Endothelial cell of umbilical vein (primary cell): ENCODE data around the gene MAN1A2. TPM values are rescaled to one million over a fixed set of nuclear protein-coding genes. Genes with fewer than 3 reads are reported as not detected.

Source experiments
- BruUV-seq: library from RNA; stranded (reverse); fragments of 400-500 nt; replicated peaks from 2 replicates; lab custom pipeline; 2021; lab: Mats Ljungman, UMichigan
- CTCF ChIA-PET: fragments of 300-600, 350-600 bp; sonication (Branson Sonifier 250); formaldehyde crosslinking; loops from one replicate; lab custom pipeline; 2021; ENCODE audit warnings: antibody characterized with exemption, inconsistent platforms; lab: Charles Lee
- POLR2A ChIA-PET: fragments of 300-600, 350-600 bp; sonication (Branson Sonifier 250); formaldehyde crosslinking; loops from one replicate; lab custom pipeline; 2021; ENCODE audit warnings: antibody characterized with exemption, inconsistent platforms; lab: Charles Lee
- DNase-seq: peaks from one replicate; pipeline ENCODE4 v3.0.0-alpha.2; 2011; ENCODE audit warnings: low read depth, low spot score
- FAIRE-seq: peaks from 2 replicates; lab custom pipeline; 2011; peaks lifted over from hg19 to GRCh38; lab: Jason Lieb, UNC
- H2AFZ ChIP-seq: 2 replicates; pipeline ENCODE4 v1.6.0; 2012; ENCODE audit warnings: low read depth, low read length, control low read depth, inconsistent platforms
- H3K27ac ChIP-seq: 2 replicates; pipeline ENCODE4 v1.5.1; 2011; ENCODE audit warnings: low read depth, mild to moderate bottlenecking, control low read depth, low read length, moderate library complexity; ENCODE audit not compliant: insufficient read depth
- H3K27me3 ChIP-seq, 2 experiments: 2 replicates each; pipeline versions ENCODE4 v1.6.0 to v1.6.1; 2011; ENCODE audit warnings: low read length in 2 of 2, mixed read lengths in 1 of 2; ENCODE audit not compliant: control insufficient read depth in 2 of 2, insufficient read depth in 2 of 2
- H3K36me3 ChIP-seq, 2 experiments: 2 replicates in 1 of 2; 3 replicates in 1 of 2; pipeline ENCODE4 v1.5.1; 2011; ENCODE audit warnings: low read length in 2 of 2, mild to moderate bottlenecking in 1 of 2, moderate library complexity in 1 of 2; ENCODE audit not compliant: control insufficient read depth in 2 of 2, insufficient read depth in 2 of 2; ENCODE audit errors: extremely low read depth in 1 of 2
- H3K4me1 ChIP-seq: 3 replicates; pipeline ENCODE4 v1.5.1; 2011; ENCODE audit warnings: mild to moderate bottlenecking, low read length; ENCODE audit not compliant: control insufficient read depth, insufficient read depth; ENCODE audit errors: extremely low read depth
- H3K4me2 ChIP-seq: 2 replicates; pipeline ENCODE4 v1.6.1; 2011; ENCODE audit warnings: low read length, control low read depth, mixed read lengths; ENCODE audit not compliant: insufficient read depth
- H3K4me3 ChIP-seq, 3 experiments: fragments of 200-600 bp in 1 of 3; sonication (generic), shearing (Covaris generic) in 1 of 3; replicated peaks in 1 of 3; 2 replicates each; pipeline ENCODE4 v1.5.1; 2011 to 2016; ENCODE audit warnings: control low read depth in 3 of 3, low read length in 3 of 3, mild to moderate bottlenecking in 2 of 3, inconsistent platforms in 1 of 3, low read depth in 1 of 3, moderate library complexity in 1 of 3; ENCODE audit not compliant: insufficient read depth in 1 of 3
- H3K79me2 ChIP-seq: 2 replicates; pipeline ENCODE4 v1.6.0; 2012; ENCODE audit warnings: low read length, inconsistent platforms; ENCODE audit not compliant: control insufficient read depth, insufficient read depth
- H3K9ac ChIP-seq: replicated peaks from 2 replicates; pipeline ENCODE3; 2011; ENCODE audit warnings: low read length, control low read depth; ENCODE audit not compliant: insufficient read depth; ENCODE audit errors: extremely low read depth
- H3K9me1 ChIP-seq: replicated peaks from 3 replicates; pipeline ENCODE4 v1.6.0; 2011; ENCODE audit warnings: mild to moderate bottlenecking, low read length; ENCODE audit not compliant: control insufficient read depth, insufficient read depth; ENCODE audit errors: extremely low read depth
- H3K9me3 ChIP-seq: replicated peaks from 2 replicates; pipeline ENCODE4 v1.5.1; 2012; ENCODE audit warnings: low read length, inconsistent platforms; ENCODE audit not compliant: control insufficient read depth, insufficient read depth
- H4K20me1 ChIP-seq: replicated peaks from 2 replicates; pipeline ENCODE3; 2011; ENCODE audit warnings: mild to moderate bottlenecking, low read length; ENCODE audit not compliant: control insufficient read depth, insufficient read depth; ENCODE audit errors: extremely low read depth
- CTCF ChIP-seq, 2 donors: IDR thresholded peaks; 1 replicate in 1 of 2; 2 replicates in 1 of 2; pipeline ENCODE4 v1.5.1; 2011; ENCODE audit warnings: low read length in 2 of 2, mild to moderate bottlenecking in 2 of 2, moderate library complexity in 2 of 2, control low read depth in 1 of 2, inconsistent platforms in 1 of 2, low read depth in 1 of 2; ENCODE audit not compliant: insufficient read depth in 1 of 2; ENCODE audit errors: extremely low read depth in 1 of 2
- EZH2 ChIP-seq: IDR thresholded peaks from 2 replicates; pipeline ENCODE4 v1.6.1; 2012; ENCODE audit warnings: borderline replicate concordance, low read depth, mild to moderate bottlenecking, moderate library complexity, low read length, inconsistent platforms; ENCODE audit not compliant: severe bottlenecking
- FOS ChIP-seq: IDR thresholded peaks from 2 replicates; pipeline ENCODE4 v1.6.1; 2011; ENCODE audit warnings: mild to moderate bottlenecking, low read length, moderate library complexity, borderline replicate concordance; ENCODE audit not compliant: insufficient read depth
- GATA2 ChIP-seq: IDR thresholded peaks from 2 replicates; pipeline ENCODE4 v1.7.0; 2011; ENCODE audit warnings: low read depth, mild to moderate bottlenecking, moderate library complexity, mixed read lengths, low read length; ENCODE audit not compliant: insufficient read length, insufficient read depth
- JUN ChIP-seq: IDR thresholded peaks from 2 replicates; pipeline ENCODE4 v1.6.1; 2011; ENCODE audit warnings: borderline replicate concordance, low read depth; ENCODE audit not compliant: insufficient read length, insufficient read depth
- MAX ChIP-seq: IDR thresholded peaks from 2 replicates; pipeline ENCODE4 v1.6.1; 2011; ENCODE audit not compliant: insufficient read depth, insufficient read length
- MYC ChIP-seq: IDR thresholded peaks from one replicate; pipeline ENCODE4 v1.6.1; 2011; ENCODE audit warnings: mild to moderate bottlenecking, low read depth, low read length
- POLR2A ChIP-seq: IDR thresholded peaks from 2 replicates; pipeline ENCODE4 v1.6.1; 2012; ENCODE audit warnings: low read depth, mild to moderate bottlenecking, control low read depth, low read length
- POLR2AphosphoS5 ChIP-seq: IDR thresholded peaks from 2 replicates; pipeline ENCODE4 v1.6.1; 2012; ENCODE audit warnings: low read depth, mild to moderate bottlenecking, control low read depth, low read length, moderate library complexity; ENCODE audit not compliant: insufficient read depth
- dilution Hi-C: fragments of 300-500 bp; cut with MboI; formaldehyde crosslinking; loops from one replicate; pipeline ENCODE4 v1.15.0; 2019; ENCODE audit warnings: low sequenced_read_pairs; ENCODE audit not compliant: extremely low pct_ligation_motif_present
- intact Hi-C: fragments of 100-400 bp; cut with micrococcal nuclease; formaldehyde crosslinking; loops from one replicate; pipeline ENCODE4 v1.10.0; 2022
- polyA plus RNA-seq, 4 experiments: library from polyadenylated mRNA; depleted of rRNA in 3 of 4; stranded (reverse) in 3 of 4; unstranded in 1 of 4; fragments of >200 nt; gene quantifications; 2 replicates each; pipeline versions ENCODE4 v1.2.1 to v1.2.3, GENCODE V29; 2011 to 2012; ENCODE audit warnings: missing spikeins in 1 of 4
- total RNA-seq: library from RNA; stranded (reverse); gene quantifications from 2 replicates; pipeline ENCODE4 v1.2.3, GENCODE V29; 2021

Gene MAN1A2
- total and polyA plus RNA-seq, 2 donors (not counting 3 experiments of a cell fraction or from before 2014, with no cell fraction given), result 13.5 to 36.2 TPM

- BruUV-seq, result no TSS peak
- H3K4me3 ChIP-seq, result no peak overlapping the region
- FAIRE-seq (no peak), DNase-seq (no peak)
- intact Hi-C loops, result no loop called here
- dilution Hi-C loops, result no loop called here
- H3K36me3 ChIP-seq, result no peaks in the 10 kb centered on the region
- no peak overlapping the region for H3K9ac ChIP-seq
- H3K27me3 ChIP-seq, result no peaks in the 10 kb centered on the region
- no peaks in the 10 kb centered on the region for H3K9me1 ChIP-seq
- H2AFZ ChIP-seq, result no peak overlapping the region
- peaks cover under 1% of the 10 kb centered on the region for H4K20me1 ChIP-seq
- ChIA-PET POLR2A (no interaction called here), CTCF (no interaction called here)
- H3K27ac ChIP-seq, result no peak overlapping the region
- no peaks in the 10 kb centered on the region for H3K4me1 ChIP-seq
- no peak overlapping the region for H3K4me2 ChIP-seq
- TF ChIP-seq EZH2 (no peak), FOS (no peak), MAX (no peak), CTCF (IDR thresholded peaks at IDR 0.05; ENCODE audit: extremely low read depth in 1 of 2, insufficient read depth in 1 of 2, low read depth in 1 of 2, low read length in 2 of 2) (no peak), GATA2 (no peak), JUN (no peak), POLR2AphosphoS5 (no peak), MYC (no peak), POLR2A (no peak)
- no peaks in the 10 kb centered on the region for H3K9me3 ChIP-seq
- no peaks in the 10 kb centered on the region for H3K79me2 ChIP-seq
These were observed 126.7 kb downstream of the MAN1A2 start for GRCh38 chr1:117493906-117494305.
